NCI-H1417 (cell line): ENCODE measurements around the gene NELL1.
A peak's percentile ranks its signal among the peaks of the same experiment; 100 is the strongest.

Experiments used
- DNase-seq, 3 experiments: peaks; one replicate each; lab custom pipeline; 2025; lab: John Stamatoyannopoulos, UW

Gene NELL1

GRCh38 chr11:20964985-20965384 is 295.6 kb downstream of the NELL1 start:
- no peak for DNase-seq

GRCh38 chr11:20966489-20966888 is 297.1 kb downstream of the NELL1 start:
- peak; percentile 30 to 78 (median 31) for DNase-seq

GRCh38 chr11:20973940-20974559 is 304.7 kb downstream of the NELL1 start:
- no peak for DNase-seq

DNA sequence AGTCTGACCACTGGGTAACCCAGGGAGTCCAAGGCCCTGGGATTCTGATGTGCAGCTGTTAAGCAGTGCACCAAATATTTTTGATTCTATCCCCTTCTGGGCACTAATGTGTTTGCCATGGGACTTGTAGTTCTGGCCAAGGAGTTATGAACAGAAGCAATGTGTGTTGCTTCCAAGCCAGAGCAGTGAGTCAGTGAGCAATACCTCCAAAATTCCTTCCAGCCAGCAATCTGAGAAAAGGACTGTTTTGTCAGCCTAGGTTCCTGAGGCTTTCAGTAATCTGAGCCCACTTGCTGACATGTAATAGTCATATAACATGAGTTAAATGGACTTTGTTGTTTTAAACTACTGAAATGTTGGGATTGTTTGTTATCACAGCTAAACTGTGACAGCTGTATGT is 311.4 kb downstream of the NELL1 start:
- no peak for DNase-seq

DNA sequence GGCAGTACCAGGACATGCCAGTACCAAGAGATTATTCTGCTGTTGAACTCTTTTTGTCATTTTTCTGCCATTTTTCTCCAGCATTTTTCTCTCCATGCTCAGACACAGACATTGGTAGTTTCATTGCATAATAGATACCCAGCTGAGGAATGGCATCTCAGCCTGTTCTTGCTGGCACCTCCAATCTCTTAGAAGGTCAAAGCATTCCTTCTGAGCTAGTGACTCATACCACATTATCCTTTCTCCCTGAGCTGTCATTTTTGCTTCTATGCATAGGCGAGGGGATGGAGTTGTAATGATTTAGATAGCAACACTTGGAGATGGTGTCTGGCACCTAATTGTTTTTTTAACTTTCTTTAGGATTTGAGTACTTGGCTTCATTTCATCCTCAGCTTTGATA is 321.1 kb downstream of the NELL1 start:
- DNase-seq, result no peak

DNA sequence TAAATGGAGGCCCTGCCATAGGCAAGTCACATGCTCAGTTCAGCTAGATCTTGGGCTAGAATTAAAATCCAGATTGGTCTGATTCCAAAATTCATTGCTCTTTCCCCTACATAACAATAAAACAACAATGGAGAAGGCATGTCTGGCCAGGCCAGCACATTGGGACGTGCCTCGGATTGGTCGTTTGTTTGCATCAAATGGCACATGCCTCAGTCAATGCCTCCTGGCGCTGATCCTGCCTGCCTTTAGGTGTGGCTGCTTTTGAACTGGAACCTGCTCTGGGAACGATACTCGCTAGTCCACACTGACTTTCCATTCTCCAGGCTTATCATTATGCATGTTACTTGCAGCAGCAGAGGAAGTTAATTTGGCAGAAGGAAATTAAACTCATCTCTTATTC is 322.1 kb downstream of the NELL1 start:
- no peak for DNase-seq

- DNase-seq, result no peak
These were observed 337.9 kb downstream of the NELL1 start for GRCh38 chr11:21007297-21007696.

- DNase-seq, result no peak
These were observed 348.9 kb downstream of the NELL1 start for GRCh38 chr11:21018248-21018647.

- no peak for DNase-seq
These were observed 357.3 kb downstream of the NELL1 start for GRCh38 chr11:21026685-21027084.

DNA sequence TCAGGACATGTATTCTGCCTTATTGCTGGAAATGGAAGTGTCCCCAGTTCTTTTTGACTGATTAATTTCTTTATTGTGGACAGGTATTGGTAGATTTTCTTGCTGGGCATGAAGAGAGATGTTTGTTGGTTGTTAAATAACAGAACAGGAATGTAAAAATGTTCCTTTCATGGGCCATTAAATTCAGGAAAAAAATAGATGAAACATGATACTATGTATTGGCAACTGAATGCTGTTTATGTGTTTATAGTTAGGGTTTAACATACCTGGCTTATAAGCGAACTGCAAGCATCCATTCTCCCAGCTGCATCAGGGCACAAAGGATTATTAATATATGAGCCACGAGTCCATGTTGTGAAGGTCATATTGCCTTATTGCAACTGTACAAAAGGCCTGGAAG is 368.5 kb downstream of the NELL1 start:
- peak in 1 of 3 experiments; percentile 5 for DNase-seq

GRCh38 chr11:21038801-21039200 is 369.4 kb downstream of the NELL1 start:
- no peak for DNase-seq

DNA sequence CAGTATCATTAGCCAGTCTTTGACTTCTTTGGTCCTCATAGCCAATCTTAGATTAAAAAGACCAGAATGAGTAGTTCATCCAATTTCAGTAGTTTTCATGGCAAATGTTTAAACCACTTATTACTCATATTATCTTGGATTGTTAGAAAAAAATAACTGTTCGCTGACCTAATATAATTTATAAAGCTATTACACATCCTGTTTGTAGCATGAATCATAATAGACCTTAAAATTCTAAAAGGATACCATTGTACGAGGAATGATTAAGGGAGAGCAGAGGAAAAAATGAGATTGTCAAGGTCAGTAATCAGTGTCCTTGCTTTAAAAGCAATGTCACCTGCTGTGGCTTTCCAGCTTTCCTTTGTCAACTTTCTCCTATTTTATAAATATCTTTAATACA is 371.2 kb downstream of the NELL1 start:
- DNase-seq, result no peak

GRCh38 chr11:21048626-21049025 is 379.2 kb downstream of the NELL1 start:
- no peak for DNase-seq

- no peak for DNase-seq
These were observed 384.1 kb downstream of the NELL1 start for GRCh38 chr11:21053466-21053865.

DNA sequence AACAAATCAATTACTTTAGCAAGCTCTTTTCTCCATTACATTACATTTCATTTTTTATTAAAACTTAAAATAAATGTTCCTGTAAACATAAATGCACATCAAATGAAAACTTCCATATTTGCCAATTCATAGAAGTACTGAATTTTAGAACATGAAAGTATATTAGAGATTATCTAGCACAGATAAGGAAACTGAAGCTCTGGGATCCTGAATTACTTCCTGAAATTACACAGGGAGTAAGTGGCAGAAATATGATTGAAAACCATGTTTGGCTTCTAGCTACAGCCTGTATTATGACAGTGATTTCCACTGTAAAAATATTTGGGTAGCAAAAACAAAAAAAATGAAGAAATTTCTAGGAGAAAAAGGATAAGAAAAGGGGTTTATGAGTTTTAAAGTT is 387.3 kb downstream of the NELL1 start:
- DNase-seq, result no peak

- DNase-seq, result no peak
These were observed 390.5 kb downstream of the NELL1 start for GRCh38 chr11:21059879-21060278.

DNA sequence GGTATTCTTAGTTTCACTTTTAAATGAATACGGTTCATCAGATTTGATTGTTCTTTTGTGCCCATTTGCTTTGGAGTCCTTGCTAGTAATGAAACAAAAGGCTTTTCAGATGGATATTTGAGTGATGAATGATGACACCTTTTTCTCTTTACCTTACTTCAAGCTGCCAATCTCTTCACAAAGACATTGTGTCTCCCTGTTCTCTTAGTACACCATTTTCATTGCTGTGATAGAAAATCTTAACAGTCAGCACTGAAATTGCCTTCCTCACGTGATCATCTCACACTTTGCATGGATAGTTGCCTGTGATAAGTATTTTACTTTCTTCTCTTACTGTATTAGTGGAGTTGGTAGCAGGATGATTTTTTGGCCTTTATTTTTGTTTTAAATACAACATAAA is 396.6 kb downstream of the NELL1 start:
- peak in 2 of 3 experiments; percentile 8 to 21 for DNase-seq

DNA sequence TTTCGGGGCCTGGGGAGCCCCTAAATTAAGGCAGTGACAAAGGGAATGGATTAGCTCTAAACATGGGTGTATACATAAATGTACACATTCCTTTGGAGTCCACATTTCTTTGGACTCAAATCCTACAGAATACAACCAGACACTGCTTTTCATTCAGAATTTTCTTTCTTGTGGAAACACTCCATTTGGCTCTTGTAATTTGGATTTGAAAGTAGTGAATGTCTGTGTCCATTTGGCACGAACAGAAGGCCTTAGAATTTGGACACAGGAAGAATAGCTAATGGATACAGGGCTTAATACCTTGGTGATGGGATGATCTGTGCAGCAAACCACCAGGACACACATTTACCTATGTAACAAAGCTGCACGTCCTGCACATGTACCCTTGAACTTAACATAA is 399.5 kb downstream of the NELL1 start:
- DNase-seq, result no peak

DNA sequence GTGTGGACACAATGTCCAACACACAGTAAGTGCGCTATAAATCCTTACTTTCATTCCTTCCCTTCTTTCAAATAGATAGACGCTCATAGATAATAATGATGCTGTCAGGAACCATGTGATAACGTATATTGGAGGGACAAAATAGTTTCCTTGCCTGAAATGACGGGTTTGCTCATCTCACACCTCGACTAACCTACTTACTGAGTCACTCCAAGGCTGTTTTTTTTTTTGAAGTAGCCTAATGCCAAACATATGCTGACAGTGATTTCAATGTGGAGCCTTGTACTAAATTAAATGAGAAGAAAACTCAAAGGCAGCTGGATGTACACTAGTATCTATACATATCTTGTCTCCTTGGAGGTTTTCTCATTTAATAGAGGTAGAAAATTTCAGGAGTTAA is 400.5 kb downstream of the NELL1 start:
- DNase-seq, result no peak

- no peak for DNase-seq
These were observed 403.2 kb downstream of the NELL1 start for GRCh38 chr11:21072558-21072957.

DNA sequence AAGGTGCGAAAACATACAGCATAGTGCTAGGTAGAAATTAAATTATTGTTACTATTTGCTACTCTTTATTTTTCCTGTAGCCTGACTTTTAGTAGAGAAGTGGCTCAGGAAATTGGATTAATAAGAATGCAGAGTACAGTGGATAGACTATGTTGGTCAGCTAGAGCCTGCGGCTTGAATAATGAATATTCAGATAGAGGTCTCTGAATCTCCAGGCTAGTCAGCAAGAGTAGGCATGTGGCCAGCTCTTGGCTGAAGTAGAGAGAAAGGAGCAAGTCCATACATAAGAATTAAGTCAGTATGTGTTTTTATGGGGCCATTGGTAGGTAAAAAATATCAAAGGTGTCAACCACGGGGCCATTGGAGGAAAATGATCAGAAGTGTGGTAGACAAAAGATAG is 413.5 kb downstream of the NELL1 start:
- no peak for DNase-seq

- no peak for DNase-seq
These were observed 419.5 kb downstream of the NELL1 start for GRCh38 chr11:21088930-21089329.

DNA sequence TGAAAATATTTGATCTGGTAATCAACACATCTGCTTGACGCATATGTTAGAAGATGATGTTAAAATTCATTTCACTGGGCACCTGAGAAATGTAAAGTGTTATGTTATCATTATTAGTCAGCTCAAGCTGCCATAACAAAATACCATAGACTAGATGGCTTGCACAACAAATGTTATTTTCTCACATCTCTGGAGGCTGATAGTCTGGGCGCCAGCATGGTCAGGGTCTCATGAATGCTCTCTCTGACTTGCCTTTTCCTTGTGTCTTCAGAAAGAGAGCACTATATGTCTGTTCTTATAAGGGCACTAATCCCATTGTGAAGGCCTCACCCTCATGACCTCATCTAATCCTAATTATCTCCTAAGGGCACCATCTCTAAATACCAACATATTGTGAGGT is 435.3 kb downstream of the NELL1 start:
- DNase-seq, result no peak

GRCh38 chr11:21105196-21105917 is 436.0 kb downstream of the NELL1 start:
- peak in 1 of 3 experiments; percentile 8 for DNase-seq
